NCI-H526 treated with DMSO at 0.1 percent for 48 hours (cell line): ENCODE data around the gene SELENON.

Experiments used
- DNase-seq: peaks from one replicate; lab custom pipeline; 2025; lab: John Stamatoyannopoulos, UW

SELENON gene

DNA sequence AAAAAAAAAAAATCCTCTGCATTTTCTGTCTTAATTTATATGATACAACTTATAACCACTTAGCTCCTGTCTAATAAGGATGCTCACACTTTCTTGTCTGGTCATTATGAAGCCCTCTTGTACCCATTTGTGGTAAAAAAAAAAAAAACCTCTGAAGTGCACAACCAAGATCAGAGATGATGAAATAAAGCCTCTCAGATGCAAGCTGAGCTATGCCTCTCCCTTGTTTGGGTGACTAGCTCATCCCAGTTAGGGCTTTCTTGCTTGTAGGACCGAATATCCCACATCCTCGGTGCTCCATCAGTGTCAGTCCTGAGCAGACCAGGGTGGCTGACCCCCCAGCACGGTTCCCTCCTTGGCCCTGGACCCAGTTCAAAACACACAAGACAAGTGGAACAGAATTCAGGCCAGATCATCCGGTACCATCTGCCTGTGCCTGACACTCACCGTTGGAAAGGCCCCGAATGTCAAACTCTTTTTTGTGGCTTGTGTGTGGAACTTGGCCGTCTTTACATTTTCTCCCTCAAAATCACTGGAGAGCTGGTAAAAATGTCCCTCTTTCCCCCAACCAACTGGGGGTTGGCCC lies 6.3 kb upstream of the SELENON start:
- DNase-seq: no peak

DNA sequence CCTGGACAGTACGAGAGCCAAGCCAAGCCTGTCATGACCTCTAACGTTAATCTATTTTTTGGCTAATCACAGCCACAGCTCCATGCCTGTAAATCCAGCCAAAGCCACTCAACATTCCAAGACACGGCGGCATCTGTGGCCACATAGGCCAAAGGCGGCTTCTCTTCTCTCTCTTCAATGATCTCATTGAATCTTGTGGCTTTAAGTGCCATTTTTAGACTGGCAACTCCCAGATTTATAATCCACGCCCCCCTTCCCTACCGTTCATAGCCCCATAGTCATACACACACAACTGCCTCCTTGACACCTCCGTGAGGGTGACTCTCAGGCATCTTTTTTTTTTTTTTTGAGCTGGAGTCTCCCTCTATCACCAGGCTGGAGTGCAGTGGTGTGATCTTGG lies 5.7 kb upstream of the SELENON start:
- DNase-seq: no peak

DNA sequence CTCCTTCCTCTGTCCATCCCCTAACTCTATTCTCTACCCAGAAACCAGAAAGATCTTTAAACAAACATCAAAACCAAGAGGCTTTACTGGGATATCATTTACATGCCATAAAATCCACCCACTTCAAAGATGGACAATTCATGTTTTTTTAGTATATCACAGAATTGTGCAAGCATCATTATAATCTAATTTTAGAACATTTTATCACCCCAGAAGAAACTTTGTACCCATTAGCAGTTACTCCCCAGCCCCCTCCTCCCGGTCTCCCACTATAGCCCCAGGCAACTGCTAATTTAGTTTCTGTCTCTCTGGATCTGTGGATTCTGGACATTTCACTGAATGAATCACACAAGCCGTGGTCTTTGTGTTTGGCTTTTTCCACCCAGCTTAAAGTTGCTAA lies 4.8 kb upstream of the SELENON start:
- DNase-seq: no peak

DNA sequence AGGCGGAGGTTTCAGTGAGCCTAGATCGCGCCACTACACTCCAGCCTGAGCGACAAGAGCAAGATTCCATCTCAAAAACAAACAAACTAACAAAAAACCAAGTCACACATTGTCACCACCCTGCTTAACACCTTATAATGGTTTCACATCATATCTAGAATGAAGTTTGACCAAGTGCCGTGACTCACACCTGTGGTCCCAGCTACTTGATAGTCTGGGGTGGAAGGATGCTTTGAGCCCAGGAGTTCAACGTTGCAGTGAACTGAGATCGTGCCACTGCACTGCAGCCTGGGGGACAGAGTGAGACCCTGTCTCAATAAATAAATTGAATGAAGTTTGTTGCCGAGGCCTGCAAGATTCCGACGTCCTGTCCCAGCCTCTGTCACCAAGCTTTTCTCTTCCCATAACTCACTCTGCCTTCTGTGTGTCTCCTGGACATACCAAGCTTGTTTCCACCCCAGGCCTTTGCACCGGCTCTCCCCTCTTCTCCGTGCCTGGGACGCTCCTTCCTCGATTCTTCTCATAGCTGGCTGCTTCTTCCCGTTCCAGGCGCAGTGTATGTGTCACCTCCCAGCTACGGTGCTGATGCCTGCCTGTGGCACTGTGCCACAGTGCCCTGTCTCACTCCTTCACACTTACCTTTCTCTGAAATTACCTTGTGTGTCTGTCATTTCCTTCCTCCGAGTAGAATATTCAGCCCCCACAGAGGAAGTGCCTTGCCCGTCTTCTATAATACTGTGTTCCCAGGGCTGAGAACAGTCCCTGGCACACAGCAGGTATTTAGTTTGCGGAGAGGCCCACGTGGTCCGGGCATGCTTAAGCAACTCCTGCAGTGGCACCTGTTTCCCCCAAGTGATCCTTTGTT lies 3.8 kb upstream of the SELENON start:
- DNase-seq: no peak

DNA sequence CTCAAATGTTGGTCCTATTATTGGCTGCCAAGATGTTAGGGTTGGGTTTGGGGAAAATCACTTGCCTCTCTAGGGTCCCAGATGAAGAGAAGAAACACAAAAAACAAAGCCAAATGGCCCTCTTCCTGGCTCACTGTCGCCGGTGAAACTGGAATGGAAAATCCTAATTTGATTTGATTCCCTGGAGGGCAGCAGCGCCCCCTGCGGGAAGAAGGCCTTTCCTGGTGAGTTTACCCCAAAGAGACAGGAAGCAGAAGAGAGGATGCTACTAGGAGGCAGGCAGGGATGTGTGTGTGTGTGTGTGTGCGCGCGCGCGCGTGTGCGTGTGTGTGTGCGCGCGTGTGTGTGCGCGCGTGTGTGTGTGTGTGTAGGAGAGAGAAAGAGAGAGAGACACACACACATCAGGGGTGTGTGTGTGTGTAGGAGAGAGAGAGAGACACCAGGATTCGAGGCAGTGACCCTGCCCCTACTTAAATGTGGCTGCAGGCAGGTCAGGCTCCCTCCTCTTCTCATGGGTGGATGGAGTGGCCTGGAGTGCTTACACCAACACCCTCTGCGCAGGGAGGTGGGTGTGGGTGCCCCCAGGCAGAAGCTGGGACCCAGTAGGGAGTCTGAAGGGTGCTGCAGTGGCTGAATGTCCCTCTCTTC lies 3.1 kb upstream of the SELENON start:
- DNase-seq: peak; percentile 57

DNA sequence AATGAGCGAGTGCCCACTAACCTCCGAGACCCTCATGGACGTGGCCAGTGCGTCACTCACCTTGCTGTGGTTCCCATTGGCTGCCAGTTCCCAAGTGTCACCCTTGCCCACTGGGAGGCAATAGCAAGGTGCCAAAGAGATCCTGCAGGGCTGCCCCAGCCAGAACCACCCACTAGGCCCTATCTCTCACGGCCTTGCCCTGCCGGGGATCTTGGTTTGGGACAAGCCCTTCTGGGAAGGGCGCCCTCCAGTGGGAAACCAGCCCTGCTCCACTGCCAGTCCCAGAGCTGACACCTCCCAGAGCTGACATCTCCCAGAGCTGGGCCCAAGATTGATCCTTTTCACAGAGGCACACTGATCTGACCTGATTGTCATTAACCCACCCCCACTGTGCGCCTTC lies 2.1 kb upstream of the SELENON start:
- no peak for DNase-seq

DNA sequence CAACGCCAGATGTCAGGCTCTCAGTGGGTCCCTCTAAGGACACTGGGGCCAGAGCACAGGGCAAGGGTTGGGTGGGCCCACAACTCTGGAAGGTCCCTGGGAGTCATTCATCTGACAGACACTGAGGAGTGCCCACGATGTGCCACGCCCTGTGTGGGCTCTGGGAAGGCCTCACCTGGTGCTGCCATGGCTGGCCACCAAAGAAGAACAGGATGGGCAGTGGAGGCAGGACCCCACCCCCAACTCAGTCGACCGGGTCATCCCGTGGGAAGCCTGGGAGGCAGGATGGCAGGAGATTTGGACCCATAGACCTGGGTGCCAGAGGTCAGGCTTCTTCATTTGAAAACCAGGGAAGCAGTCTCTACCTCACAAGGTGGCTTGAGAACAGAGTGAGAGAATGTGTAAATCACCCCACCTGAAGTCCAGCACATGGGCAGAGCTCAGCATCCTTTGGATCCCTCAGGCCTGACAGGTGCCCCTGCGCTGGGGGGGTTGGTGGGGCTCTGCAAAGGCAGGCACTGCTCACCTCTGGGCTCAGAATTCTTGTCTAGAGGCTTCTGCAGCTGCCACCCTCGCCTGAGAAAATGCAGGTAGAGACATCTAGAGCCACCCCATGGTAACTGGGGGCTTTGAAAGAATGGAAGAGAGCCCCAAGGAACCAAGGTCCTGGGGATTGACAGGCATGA lies 1.2 kb upstream of the SELENON start:
- DNase-seq: no peak

DNA sequence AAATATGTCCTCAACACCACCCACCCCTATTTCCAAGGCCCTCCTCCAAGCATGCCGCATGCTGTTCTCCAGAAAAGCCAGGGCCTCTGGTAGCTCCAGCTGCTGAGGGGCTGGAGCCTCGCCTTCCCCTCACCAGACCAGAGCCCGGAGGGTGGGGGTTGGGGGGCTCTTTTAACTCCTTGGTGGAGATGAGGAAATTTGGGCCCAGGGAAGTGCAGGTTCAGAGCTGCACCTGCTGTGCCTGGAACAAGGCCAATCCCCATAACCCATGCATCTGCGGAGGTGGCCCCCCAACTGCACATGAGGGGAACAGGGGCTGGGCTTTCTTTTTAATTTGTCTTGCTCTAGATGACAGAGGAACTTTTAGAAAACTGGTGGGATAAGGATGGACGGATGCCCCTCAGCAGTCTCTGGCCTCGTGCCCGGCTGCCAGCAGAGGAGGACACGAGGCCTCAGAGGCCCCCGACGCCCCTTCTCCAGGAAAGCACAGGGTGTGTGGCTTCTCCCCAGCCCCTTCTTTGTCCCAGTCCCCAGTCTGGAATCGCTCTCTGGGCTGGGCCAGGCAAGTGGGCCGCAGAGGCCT lies 550 bp upstream of the SELENON start:
- no peak for DNase-seq

DNA sequence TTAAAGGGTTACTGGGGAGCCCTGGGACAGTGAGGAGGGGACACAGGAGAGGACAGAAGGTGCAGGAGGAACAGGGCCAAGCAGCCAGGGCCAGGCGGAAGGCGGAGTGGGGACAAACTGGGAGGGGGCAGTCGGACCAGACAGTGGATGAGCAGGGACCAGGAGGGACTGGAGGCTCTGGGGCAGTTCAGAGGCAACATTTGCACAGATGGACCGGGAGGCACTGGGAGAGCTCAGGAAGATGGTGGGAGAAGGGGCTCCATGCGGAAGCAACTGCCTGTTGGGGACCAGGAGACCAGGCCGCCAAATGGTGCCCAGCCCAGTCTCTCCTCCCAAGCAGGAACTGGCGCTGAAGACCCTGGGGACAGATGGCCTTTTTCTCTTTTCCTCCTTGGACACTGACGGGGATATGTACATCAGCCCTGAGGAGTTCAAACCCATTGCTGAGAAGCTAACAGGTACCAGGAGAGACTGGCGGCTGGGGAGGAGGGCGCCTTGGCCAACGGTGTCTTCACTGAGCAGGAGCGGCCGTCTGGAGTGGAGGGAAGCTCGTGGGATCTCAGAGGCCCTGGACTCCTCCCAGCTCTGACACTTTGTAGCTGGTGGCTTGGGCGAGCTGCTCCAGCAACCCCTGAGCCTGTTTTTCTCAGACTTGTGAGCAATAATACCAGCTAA lies 847 bp downstream of the SELENON start:
- no peak for DNase-seq

DNA sequence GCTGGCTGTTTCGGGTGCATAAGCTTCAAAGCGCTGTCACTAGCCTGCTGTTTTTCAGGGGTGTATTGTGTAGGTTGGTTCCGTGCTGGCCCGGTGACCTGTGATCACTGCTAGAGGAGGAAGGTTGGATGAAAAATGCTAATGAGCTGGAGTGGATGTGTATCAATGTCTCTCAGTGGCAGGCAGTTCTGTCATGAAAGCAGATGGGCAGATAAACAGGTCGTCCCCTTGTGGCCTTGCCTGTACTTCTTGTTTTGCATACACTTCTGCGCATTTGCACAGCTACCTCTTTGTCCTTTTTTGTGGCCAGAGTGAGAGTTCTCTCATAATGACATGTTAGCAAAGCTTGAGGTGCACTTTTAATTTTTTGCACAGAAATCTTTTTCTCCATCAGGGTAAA lies 2.9 kb downstream of the SELENON start:
- peak; percentile 83 for DNase-seq

DNA sequence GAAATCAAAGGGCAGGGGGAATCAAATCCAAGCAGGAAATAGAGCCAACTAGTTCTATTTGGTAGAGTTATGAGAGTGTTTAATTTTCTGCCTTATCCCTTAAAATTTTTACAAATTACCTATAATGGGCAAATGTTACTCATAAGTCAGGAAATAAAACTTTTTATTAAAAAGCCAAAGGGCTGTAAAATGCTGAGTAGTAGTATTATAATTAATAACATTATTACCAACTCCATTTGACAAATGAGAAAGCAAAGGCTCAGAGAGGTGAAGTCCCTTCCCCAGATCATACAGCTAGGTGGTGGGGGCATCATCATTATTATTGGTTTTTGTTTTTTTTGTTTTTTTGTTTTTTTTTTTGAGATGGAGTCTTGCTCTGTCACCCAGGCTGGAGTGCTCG lies 3.4 kb downstream of the SELENON start:
- DNase-seq: no peak

DNA sequence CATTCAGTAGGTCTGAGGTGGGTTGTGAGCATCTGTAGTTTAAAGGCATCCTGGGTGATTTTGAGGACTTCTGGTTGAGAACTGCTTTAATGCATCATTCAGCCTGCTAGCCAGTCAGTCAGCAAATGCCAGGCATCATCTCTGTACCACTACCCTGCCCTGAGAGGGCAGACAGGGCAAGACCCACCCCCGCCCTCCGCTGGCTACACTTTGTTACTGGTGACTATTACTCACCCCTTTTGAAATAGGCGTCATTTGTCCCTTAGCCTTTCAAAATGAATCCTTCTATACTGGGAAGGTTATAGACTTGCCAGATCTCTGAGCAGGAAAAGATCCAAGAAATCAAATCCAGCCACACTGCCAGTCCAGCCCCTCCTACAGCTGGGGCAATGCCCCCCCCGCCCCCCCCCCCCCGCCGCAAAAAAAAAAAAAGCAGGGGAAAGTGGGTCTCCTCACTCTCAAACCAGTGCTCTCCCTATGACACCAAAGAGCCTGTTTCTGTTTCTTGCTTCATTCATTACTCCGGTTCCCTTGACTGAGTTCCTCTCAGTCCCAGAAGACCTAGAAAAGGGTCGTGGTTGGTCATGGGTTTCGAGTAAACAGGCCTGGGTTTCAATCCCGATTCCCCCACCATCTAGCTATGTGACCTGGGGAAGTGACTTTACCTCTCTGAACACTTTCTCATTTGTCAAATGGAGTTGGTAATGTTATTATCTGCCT lies 4.4 kb downstream of the SELENON start:
- no peak for DNase-seq

DNA sequence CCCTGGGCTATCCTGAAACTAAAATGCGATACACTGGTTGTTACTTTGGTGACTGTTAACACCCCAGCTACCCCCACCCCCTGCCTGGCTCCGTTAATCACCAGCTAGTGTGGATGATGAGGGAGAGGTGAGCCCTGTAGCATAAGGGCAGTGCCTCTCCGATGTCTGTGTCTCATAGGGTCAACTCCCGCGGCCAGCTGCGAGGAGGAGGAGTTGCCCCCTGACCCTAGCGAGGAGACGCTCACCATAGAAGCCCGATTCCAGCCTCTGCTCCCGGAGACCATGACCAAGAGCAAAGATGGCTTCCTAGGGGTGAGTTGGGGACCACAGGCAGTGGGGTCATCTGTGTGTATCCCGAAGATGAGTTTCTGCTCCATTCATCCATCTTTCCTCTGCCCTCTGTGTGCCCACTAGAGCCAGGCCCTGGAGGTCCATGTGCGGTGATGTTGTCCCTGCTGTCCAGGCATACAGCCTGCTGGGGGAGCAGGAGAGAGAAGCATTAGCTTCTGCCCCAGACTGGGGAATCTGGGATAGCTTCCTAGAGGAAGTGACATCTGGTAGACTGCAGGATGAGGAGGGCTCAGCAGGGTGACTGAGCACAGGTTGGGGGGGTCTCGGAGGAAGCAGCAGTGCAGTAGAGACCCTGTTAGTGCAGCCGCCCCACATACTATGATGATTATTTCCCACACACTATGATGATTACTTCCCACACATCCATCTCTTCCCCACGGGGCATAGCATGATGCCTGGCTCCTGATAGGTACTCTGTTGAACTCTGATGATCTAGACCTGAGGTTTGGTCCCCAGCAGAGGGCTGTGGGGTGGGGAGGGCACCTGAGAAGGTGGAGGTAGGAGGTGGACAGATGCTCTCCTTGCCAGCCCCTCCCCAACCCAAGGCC lies 5.2 kb downstream of the SELENON start:
- DNase-seq: no peak

DNA sequence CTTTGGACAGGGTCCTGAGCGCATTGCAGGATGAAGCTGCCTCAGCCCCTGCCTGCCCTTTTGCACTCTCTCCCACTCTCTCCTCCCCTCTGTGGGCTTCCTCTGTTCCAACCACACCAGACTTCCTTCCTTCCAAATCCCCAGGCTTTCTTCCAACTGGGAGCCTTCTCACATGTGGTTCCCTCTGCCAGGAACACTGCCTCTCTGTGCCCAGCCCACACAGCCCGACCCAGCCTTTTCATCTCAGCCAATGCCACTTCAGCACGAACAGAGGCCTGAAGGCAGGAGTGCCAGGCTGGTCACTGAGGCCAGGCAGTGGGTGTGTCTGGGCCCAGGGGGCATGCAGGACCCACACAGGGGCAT lies 5.9 kb downstream of the SELENON start:
- no peak for DNase-seq

DNA sequence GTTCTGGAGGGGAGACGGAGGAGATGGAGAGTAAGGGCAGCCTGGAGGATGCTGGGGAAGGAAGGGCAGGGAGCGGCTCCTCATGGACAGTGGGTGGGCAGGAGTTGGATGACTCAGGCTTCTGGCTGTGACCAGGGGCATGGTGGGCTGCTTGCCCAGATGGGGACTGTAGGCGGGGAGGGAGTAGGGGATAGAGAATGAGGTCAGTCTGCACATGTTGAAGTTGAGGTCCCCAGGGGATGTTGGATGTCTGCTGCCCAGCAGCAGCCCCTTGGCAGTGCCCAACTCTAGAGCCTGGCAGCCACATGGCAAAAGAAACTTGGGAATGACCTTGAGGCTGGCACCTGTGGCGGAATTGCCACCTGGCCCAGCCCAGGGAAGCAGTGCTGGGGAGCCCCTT lies 6.4 kb downstream of the SELENON start:
- no peak for DNase-seq

DNA sequence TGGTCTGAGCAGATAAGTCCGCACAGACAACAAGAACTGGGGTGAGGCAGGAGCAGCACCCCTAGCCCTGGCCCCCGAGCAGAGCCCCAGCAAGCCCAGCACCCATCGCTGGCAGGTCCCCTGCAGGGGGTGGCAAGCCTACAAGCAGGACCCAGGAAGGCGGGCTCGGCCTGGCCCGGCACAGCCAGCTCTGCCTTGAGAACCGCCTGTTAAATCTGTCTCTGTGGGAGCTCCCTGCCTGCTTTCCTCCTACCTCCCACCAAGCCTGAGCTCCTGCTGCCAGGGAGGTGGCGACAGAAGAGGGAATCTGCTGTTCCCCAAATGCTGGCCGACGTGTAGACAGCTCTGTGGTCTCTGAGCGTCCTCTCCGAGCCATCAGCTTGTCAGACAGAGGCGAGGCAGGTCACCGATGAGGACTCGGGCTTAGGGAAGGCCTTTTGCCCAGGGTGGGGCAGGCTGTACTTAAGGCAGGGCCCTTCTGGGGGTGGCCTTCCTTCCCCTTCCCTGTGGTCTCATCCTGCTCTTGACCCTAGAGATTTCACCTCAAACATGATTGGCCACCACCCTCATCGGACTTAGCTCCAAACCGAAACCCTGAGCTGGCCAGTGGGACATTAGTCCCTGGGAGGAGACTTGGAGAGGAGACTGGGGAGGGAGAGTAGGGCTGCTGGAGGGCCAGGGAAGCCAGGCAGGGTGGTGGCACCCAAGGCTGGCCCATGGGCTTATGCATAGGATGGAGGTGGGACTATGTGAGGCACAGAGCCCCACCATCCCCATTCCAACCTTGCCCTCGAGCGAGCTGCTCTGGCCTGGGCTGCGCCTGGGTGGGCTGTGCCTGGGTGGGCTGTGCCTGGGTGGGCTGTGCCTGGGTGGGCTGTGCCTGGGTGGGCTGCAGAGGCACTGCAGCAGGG lies 7.7 kb downstream of the SELENON start:
- DNase-seq: no peak

DNA sequence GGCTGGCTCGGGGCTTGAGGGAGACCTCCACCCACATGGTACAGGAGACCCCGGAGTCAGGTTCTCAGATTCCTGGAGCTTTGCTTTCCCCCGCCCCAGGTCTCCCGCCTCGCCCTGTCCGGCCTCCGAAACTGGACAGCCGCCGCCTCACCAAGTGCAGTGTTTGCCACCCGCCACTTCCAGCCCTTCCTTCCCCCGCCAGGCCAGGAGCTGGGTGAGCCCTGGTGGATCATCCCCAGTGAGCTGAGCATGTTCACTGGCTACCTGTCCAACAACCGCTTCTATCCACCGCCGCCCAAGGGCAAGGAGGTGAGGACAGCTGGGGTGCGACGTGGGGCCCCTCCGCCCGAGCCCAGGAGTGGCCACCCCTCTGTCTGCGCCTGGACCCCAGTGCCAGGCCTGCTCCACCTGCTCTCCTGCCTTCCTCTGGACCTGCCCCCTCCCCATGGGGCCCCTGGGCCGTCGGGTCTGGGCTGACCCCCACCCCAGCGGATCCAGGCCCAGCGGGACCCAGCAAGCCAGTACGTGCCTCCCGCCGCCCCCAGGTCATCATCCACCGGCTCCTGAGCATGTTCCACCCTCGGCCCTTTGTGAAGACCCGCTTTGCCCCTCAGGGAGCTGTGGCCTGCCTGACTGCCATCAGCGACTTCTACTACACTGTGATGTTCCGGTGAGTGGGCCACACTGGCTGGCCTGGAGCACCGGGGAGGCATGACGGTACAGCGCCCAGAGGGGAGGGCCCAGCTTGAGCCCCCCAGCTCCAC lies 8.7 kb downstream of the SELENON start:
- no peak for DNase-seq

DNA sequence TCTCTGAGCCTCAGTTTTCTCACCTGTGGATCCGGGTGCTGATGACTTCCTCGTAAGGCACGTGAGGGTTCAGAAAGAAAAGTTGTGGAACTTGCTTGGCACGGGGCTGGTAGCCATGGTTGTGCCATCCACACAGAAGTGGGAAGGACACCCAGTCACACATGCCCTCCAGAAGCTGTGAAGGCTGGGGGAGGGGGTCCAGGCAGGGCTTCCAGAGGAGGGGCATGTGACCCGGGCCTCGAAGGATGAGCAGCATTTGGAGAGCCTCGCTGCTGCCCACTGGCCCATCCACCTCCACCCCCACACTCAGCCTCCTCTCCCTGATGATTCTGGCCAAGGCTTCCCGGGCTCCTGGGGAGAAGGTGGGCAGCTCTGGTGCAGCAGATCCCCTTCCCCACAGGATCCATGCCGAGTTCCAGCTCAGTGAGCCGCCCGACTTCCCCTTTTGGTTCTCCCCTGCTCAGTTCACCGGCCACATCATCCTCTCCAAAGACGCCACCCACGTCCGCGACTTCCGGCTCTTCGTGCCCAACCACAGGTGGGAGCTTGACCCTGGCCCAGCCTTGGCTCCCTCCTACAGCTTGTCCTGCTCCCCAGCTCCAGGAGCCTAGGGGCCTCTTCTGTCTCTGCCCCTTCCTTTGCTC lies 9.4 kb downstream of the SELENON start:
- no peak for DNase-seq
